ENCODE measurements around the gene SUN1.

DNA sequence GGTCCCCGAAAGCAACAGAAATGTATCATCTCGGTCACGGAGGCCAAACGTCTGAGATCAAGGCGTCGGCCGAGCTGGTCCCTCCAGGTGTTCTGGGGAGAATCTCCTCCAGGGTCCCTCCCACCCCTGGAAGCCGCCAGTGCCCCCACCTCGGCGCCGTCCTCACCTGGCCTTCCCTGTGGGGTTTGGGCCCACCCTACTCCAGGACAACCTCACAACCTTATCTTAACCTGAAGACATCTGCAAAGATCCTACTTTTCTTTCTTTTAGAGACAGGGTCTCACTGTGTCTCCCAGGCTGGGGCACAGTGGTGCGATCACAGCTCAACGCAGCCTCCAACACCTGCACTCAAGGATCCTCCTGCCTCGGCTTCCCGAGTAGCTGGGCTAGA is 88.8 kb downstream of the SUN1 start:
- TF ChIP-seq CTCF (IDR thresholded peaks at IDR 0.05), result no peak
- TF ChIP-seq SIN3A (IDR thresholded peaks at IDR 0.05; ENCODE audit: borderline replicate concordance, low read depth, low read length), result no peak
- TF ChIP-seq, protein P1, sequence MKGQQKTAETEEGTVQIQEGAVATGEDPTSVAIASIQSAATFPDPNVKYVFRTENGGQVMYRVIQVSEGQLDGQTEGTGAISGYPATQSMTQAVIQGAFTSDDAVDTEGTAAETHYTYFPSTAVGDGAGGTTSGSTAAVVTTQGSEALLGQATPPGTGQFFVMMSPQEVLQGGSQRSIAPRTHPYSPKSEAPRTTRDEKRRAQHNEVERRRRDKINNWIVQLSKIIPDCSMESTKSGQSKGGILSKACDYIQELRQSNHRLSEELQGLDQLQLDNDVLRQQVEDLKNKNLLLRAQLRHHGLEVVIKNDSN (IDR thresholded peaks at IDR 0.05; ENCODE audit: borderline replicate concordance, low read depth), result no peak
- TF ChIP-seq TEAD4 (IDR thresholded peaks at IDR 0.05; ENCODE audit: borderline replicate concordance, insufficient read depth), result no peak
- TF ChIP-seq TCF12 (IDR thresholded peaks at IDR 0.05), result no peak
- no peak for TF ChIP-seq FOXJ3 (CRISPR knock-in tag; IDR thresholded peaks at IDR 0.05)
- no peak for TF ChIP-seq MAX (IDR thresholded peaks at IDR 0.05; ENCODE audit: low read depth)
- TF ChIP-seq GATA2 (CRISPR knock-in tag; IDR thresholded peaks at IDR 0.05), result no peak
